Ovary (tissue), 3 donors: ENCODE data around the gene ARHGEF40.

Source experiments
- POLR2A ChIP-seq: fragments of 450-650 bp; IDR thresholded peaks from one replicate; pipeline ENCODE4 v1.6.1; 2017; ENCODE audit warnings: antibody characterized with exemption, mild to moderate bottlenecking, moderate library complexity
- TF ChIP-seq, protein P1 (sequence below), 3 donors: fragments of 450-650 bp in 2 of 3; fragments of 200-600 bp in 1 of 3; IDR thresholded peaks; one replicate each; pipeline versions ENCODE4 v1.5.1 to v1.8.0; 2016 to 2022; ENCODE audit warnings: antibody characterized with exemption in 3 of 3, mild to moderate bottlenecking in 1 of 3
- donor health status: DM: no; HTN: no; CAD: no.

DNA sequence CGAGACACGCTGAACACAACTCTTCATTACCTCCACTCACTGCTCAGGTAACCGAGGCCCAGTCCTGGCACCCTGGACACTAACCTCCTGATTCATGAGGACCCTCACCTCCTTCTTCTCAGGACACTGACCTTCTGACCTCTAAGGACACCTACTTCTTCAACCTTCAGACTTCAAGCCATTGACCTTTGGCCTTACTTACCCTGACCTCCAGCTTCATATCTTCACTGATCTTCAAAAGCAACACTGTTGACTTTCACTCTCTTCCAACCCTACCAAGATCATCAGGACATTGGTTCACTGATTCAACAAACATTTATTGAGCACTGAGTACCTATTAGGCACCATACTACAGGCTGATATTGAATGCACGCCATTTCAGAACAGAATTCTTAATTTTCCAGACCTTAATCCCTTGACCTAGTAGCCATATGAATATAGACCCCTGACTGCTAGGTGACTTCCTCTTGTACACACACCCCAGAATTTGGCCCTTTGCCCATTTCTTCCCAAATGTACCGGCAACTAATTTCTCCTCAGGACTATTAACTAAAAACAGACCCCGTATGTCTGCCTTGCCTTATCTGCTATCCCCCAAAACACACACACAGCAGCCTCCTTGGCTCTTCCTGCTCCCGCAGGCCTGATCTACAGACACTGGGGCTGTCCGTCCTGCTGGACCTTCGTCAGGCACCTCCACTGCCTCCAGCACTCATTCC is 5.8 kb downstream of the ARHGEF40 start:
- TF ChIP-seq, protein P1, sequence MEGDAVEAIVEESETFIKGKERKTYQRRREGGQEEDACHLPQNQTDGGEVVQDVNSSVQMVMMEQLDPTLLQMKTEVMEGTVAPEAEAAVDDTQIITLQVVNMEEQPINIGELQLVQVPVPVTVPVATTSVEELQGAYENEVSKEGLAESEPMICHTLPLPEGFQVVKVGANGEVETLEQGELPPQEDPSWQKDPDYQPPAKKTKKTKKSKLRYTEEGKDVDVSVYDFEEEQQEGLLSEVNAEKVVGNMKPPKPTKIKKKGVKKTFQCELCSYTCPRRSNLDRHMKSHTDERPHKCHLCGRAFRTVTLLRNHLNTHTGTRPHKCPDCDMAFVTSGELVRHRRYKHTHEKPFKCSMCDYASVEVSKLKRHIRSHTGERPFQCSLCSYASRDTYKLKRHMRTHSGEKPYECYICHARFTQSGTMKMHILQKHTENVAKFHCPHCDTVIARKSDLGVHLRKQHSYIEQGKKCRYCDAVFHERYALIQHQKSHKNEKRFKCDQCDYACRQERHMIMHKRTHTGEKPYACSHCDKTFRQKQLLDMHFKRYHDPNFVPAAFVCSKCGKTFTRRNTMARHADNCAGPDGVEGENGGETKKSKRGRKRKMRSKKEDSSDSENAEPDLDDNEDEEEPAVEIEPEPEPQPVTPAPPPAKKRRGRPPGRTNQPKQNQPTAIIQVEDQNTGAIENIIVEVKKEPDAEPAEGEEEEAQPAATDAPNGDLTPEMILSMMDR (IDR thresholded peaks at IDR 0.05), result no peak
- TF ChIP-seq POLR2A, result no peak
